HCT116 (cell line): ENCODE measurements around the gene SDK1.

Experiments used
- EGR1 ChIP-seq: IDR thresholded peaks from 2 replicates; pipeline ENCODE4 v1.6.1; 2012; ENCODE audit warnings: low read depth
- EZH2 ChIP-seq: fragments of 200-600 bp; sonication (generic); IDR thresholded peaks from 2 replicates; pipeline ENCODE4 v1.6.1; 2017; ENCODE audit warnings: antibody characterized with exemption, mixed run types
- EZH2phosphoT487 ChIP-seq: fragments of 200-600 bp; IDR thresholded peaks from 2 replicates; pipeline ENCODE4 v1.6.1; 2018; ENCODE audit warnings: antibody characterized with exemption, borderline replicate concordance
- POLR2A ChIP-seq: IDR thresholded peaks from 2 replicates; pipeline ENCODE4 v1.7.0; 2011; ENCODE audit warnings: borderline replicate concordance; ENCODE audit not compliant: insufficient read depth, insufficient read length; ENCODE audit errors: extremely low read depth
- POLR2AphosphoS5 ChIP-seq: IDR thresholded peaks from 2 replicates; pipeline ENCODE4 v1.6.1; 2011; ENCODE audit warnings: mild to moderate bottlenecking, low read depth, low read length, moderate library complexity
- RAD21 ChIP-seq: IDR thresholded peaks from 2 replicates; pipeline ENCODE4 v1.6.1; 2012; ENCODE audit warnings: low read depth, mild to moderate bottlenecking
- SIN3A ChIP-seq: IDR thresholded peaks from 2 replicates; pipeline ENCODE4 v1.6.1; 2012; ENCODE audit warnings: low read depth
- YY1 ChIP-seq: IDR thresholded peaks from 2 replicates; pipeline ENCODE4 v1.6.1; 2011; ENCODE audit warnings: low read length, low read depth, moderate library complexity, mild to moderate bottlenecking; ENCODE audit not compliant: insufficient replicate concordance; ENCODE audit errors: extremely low read depth
- ZNF274 ChIP-seq: fragments of 200-500 bp; sonication (Bioruptor generic); IDR thresholded peaks from 2 replicates; pipeline ENCODE4 v1.6.1; 2014; ENCODE audit warnings: mild to moderate bottlenecking, low read depth, low read length, inconsistent platforms
- TF ChIP-seq, protein P1 (sequence below), 3 experiments: fragments of 200-600 bp in 1 of 3; sonication (generic) in 1 of 3; IDR thresholded peaks in 2 of 3; conservative IDR thresholded peaks in 1 of 3; 2 replicates each; pipeline ENCODE4 v1.5.1; 2012 to 2017; ENCODE audit warnings: low read depth in 2 of 3, low read length in 2 of 3, antibody characterized with exemption in 1 of 3, borderline replicate concordance in 1 of 3, control low read depth in 1 of 3, mild to moderate bottlenecking in 1 of 3, mixed read lengths in 1 of 3, mixed run types in 1 of 3, moderate library complexity in 1 of 3; ENCODE audit not compliant: insufficient read depth in 1 of 3
- TF ChIP-seq, protein P2 (sequence below): IDR thresholded peaks from 2 replicates; pipeline ENCODE4 v1.6.1; 2012; ENCODE audit warnings: low read depth

DNA sequence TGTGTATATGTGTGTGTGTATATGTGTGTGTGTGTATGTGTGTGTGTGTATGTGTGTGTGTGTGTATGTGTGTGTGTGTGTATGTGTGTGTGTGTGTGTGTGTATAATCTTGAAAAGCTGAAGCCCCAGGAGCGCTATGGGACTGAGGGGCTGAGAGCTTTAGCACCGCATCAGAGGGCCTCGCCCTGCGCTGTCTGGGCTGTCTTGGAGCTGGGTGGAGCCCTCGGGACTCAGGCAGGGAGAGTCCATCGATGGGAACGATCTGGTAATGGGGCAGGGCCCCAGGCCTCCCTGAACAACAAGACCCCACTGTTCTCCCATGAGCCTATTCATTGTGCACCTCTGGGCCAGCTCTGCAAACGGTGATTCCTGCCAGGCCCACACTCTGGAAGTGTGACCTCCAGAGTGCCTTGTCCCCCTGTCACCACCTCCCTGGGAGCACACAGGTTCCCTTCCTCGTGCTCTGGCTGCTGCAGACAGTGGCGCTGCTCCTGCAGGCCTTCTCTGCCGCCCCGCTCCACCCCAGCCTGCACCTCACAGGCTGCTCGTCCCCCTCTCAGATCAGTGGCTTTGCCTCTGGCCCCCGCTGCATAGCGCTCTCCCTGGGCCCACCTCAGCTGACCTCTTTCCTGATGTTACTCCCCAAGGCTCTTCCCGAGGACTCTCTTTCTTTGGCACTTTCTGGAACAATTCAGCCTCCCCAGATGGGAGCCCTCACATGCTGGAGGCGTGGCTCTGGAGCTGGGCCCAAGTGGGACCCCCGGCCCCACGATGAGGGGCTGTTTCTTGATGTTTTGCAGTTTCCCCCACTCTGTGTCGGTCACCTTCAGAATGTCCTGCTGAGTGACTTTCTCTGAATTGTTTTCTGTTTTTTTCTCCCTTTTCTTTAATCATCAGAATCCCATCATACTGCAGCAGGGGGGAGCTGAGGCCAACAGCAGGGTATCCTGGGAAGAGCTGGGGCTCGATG is 838.9 kb downstream of the SDK1 start:
- TF ChIP-seq, protein P1, sequence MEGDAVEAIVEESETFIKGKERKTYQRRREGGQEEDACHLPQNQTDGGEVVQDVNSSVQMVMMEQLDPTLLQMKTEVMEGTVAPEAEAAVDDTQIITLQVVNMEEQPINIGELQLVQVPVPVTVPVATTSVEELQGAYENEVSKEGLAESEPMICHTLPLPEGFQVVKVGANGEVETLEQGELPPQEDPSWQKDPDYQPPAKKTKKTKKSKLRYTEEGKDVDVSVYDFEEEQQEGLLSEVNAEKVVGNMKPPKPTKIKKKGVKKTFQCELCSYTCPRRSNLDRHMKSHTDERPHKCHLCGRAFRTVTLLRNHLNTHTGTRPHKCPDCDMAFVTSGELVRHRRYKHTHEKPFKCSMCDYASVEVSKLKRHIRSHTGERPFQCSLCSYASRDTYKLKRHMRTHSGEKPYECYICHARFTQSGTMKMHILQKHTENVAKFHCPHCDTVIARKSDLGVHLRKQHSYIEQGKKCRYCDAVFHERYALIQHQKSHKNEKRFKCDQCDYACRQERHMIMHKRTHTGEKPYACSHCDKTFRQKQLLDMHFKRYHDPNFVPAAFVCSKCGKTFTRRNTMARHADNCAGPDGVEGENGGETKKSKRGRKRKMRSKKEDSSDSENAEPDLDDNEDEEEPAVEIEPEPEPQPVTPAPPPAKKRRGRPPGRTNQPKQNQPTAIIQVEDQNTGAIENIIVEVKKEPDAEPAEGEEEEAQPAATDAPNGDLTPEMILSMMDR (IDR thresholded peaks at IDR 0.05 in 2 of 3, conservative IDR thresholded peaks at IDR 0.05 in 1 of 3; ENCODE audit: borderline replicate concordance in 1 of 3, insufficient read depth in 1 of 3, low read depth in 2 of 3, low read length in 2 of 3), result no peak
- TF ChIP-seq EZH2phosphoT487 (no peak), EZH2 (no peak), RAD21 (no peak), ZNF274 (no peak), POLR2AphosphoS5 (no peak), POLR2A (no peak), SIN3A (no peak), EGR1 (no peak), YY1 (no peak)
- TF ChIP-seq, protein P2, sequence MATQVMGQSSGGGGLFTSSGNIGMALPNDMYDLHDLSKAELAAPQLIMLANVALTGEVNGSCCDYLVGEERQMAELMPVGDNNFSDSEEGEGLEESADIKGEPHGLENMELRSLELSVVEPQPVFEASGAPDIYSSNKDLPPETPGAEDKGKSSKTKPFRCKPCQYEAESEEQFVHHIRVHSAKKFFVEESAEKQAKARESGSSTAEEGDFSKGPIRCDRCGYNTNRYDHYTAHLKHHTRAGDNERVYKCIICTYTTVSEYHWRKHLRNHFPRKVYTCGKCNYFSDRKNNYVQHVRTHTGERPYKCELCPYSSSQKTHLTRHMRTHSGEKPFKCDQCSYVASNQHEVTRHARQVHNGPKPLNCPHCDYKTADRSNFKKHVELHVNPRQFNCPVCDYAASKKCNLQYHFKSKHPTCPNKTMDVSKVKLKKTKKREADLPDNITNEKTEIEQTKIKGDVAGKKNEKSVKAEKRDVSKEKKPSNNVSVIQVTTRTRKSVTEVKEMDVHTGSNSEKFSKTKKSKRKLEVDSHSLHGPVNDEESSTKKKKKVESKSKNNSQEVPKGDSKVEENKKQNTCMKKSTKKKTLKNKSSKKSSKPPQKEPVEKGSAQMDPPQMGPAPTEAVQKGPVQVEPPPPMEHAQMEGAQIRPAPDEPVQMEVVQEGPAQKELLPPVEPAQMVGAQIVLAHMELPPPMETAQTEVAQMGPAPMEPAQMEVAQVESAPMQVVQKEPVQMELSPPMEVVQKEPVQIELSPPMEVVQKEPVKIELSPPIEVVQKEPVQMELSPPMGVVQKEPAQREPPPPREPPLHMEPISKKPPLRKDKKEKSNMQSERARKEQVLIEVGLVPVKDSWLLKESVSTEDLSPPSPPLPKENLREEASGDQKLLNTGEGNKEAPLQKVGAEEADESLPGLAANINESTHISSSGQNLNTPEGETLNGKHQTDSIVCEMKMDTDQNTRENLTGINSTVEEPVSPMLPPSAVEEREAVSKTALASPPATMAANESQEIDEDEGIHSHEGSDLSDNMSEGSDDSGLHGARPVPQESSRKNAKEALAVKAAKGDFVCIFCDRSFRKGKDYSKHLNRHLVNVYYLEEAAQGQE, result no peak
